ENCODE results near the gene ADCK2. TPM values are rescaled to one million over a fixed set of nuclear protein-coding genes. Genes with fewer than 3 reads are reported as not detected.

The ADCK2 gene
- total RNA-seq, 3 donors from 2014 or later (not counting 1 experiment from before 2014, with no cell fraction given), result 12.6 to 20.7 (median 15.8) TPM

DNA sequence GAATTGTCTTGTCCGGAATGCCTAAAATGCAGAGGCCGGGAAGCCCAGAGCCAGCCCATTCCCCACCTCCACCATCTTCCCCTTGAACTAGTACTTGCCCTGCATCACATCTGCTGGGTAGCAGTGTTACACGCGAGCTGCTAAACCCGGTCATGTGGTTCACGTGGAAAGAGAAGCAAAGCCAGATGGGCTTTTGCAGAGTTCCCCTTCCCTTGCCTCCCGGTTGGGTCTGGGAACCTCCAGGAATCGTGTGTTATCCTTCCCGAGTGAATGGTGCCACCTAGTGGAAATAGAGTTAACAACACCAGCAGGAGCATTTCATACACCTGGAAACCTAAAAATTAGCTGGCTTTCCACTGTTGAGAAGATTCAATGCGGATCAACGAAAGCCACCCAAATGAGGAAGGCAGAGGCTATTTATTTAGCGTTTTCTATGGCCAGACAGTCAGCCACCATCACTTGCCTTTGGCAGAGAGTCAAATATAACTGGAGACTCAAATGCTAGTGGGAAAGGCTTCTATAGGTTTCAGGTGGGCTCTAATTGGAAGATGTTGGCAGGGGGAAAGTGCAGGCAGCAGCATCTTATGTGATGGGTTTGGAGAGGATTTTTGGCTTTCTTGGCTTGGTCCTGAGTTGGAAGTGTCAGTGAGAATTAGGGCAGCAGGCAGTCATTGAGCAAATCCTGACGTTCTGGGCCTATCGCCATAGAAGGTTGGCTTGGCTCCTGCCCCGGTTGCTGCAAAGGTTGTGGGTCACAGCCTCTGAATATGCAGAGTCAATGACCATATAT is 19.2 kb upstream of the ADCK2 start:
- no peak overlapping the region for H3K4me3 Mint-ChIP-seq
- H3K36me3 Mint-ChIP-seq, result no peaks in the 10 kb centered on the region

DNA sequence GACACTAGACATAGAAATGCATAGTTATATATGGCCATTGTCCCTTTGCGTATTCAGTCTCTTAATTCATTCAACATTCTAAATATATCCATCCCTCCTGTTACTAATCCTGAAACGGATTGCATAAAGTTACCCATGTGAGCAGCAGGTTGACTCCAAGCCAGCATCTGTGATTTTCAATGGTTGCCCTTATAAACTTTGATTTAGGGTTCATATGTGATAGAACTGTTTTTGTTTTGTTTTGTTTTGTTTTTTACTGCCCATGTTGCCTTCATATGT is 18.7 kb upstream of the ADCK2 start:
- H3K4me1 ChIP-seq (ENCODE audit: control insufficient read depth, insufficient read depth, low read length), result peaks cover 14% of the 10 kb centered on the region
- no peaks in the 10 kb centered on the region for H3K36me3 ChIP-seq (ENCODE audit: control insufficient read depth, insufficient read depth, low read length)
- TF ChIP-seq, protein P1, sequence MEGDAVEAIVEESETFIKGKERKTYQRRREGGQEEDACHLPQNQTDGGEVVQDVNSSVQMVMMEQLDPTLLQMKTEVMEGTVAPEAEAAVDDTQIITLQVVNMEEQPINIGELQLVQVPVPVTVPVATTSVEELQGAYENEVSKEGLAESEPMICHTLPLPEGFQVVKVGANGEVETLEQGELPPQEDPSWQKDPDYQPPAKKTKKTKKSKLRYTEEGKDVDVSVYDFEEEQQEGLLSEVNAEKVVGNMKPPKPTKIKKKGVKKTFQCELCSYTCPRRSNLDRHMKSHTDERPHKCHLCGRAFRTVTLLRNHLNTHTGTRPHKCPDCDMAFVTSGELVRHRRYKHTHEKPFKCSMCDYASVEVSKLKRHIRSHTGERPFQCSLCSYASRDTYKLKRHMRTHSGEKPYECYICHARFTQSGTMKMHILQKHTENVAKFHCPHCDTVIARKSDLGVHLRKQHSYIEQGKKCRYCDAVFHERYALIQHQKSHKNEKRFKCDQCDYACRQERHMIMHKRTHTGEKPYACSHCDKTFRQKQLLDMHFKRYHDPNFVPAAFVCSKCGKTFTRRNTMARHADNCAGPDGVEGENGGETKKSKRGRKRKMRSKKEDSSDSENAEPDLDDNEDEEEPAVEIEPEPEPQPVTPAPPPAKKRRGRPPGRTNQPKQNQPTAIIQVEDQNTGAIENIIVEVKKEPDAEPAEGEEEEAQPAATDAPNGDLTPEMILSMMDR (IDR thresholded peaks at IDR 0.05), result no peak
- ATAC-seq, result no peak
- H3K9me3 ChIP-seq (ENCODE audit: control insufficient read depth, insufficient read depth, low read length), result no peaks in the 10 kb centered on the region
- no peak overlapping the region for H3K4me3 ChIP-seq (ENCODE audit: low read length)
- intact Hi-C loops (cut with micrococcal nuclease), result loop anchor here (10.0 kb wide), 1 partner anchor 139 kb away; no protein-coding TSS in a partner anchor
- H3K4me1 Mint-ChIP-seq, result peaks cover 25 to 30% of the 10 kb centered on the region in 2 donors
- H3K36me3 Mint-ChIP-seq, result no peaks in the 10 kb centered on the region
- no peak for DNase-seq
- H3K27me3 ChIP-seq (ENCODE audit: control insufficient read depth, insufficient read depth, low read length), result no peaks in the 10 kb centered on the region
- peaks cover 0 to 14% of the 10 kb centered on the region in 2 donors for H3K27me3 Mint-ChIP-seq (ENCODE audit: low read depth in 2 of 2)
- 91% methylated on average over 2 of the region's 2 CpGs for WGBS (ENCODE audit: insufficient coverage)
- no peak overlapping the region for H3K27ac ChIP-seq (ENCODE audit: low read length)
- no peaks in the 10 kb centered on the region for H3K9me3 Mint-ChIP-seq
- no peak overlapping the region for H3K4me3 Mint-ChIP-seq
- H3K27ac Mint-ChIP-seq, result peak overlapping the region in 1 of 2 donors; percentile 17

More for the DNA sequence above, 19.2 kb upstream of the ADCK2 start:
- H3K4me1 Mint-ChIP-seq, result peaks cover 25 to 30% of the 10 kb centered on the region in 2 donors
- 31% methylated on average over 15 of the region's 15 CpGs for WGBS (ENCODE audit: insufficient coverage)
- H3K9me3 Mint-ChIP-seq, result no peaks in the 10 kb centered on the region
- Histone ChIP-seq H3K27me3 (ENCODE audit: control insufficient read depth, insufficient read depth, low read length) (no peaks in the 10 kb centered on the region), H3K36me3 (ENCODE audit: control insufficient read depth, insufficient read depth, low read length) (no peaks in the 10 kb centered on the region), H3K4me3 (ENCODE audit: low read length) (no peak overlapping the region), H3K9me3 (ENCODE audit: control insufficient read depth, insufficient read depth, low read length) (no peaks in the 10 kb centered on the region), H3K27ac (ENCODE audit: low read length) (no peak overlapping the region), H3K4me1 (ENCODE audit: control insufficient read depth, insufficient read depth, low read length) (peaks cover 14% of the 10 kb centered on the region)
- no peak overlapping the region for H3K27ac Mint-ChIP-seq
- ATAC-seq, result peak in 2 of 3 donors; percentile 51 to 54
- TF ChIP-seq, protein P1 (IDR thresholded peaks at IDR 0.05), result peak; percentile 90
- H3K27me3 Mint-ChIP-seq (ENCODE audit: low read depth in 2 of 2), result peaks cover 0 to 14% of the 10 kb centered on the region in 2 donors
- intact Hi-C loops (cut with micrococcal nuclease), result loop anchor here (1.0 to 10.0 kb wide), 2 partner anchors 139 to 178 kb away; no protein-coding TSS in a partner anchor
- peak in 1 of 2 donors; percentile 72 for DNase-seq

DNA sequence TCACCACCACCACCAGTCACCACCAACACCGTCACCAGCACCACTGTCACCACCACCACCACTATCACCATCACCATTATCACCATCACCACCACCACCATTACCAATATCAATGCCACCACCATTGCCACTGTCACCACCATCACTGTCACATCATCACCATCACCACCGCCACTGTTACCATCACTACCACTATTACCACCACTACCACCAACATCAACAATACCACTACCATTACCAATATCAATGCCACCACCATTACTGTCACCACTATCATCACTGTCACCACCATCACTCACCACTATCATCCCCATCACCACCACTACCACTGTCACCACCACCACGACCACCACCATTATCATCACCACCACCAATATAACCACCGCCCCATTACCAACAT is 18.1 kb upstream of the ADCK2 start:
- peaks cover 0 to 11% of the 10 kb centered on the region in 2 donors for H3K27me3 Mint-ChIP-seq (ENCODE audit: low read depth in 2 of 2)
- WGBS (ENCODE audit: insufficient coverage), result 80% methylated on average over 4 of the region's 4 CpGs
- H3K4me3 Mint-ChIP-seq, result no peak overlapping the region
- Histone ChIP-seq H3K27ac (ENCODE audit: low read length) (no peak overlapping the region), H3K36me3 (ENCODE audit: control insufficient read depth, insufficient read depth, low read length) (no peaks in the 10 kb centered on the region), H3K27me3 (ENCODE audit: control insufficient read depth, insufficient read depth, low read length) (no peaks in the 10 kb centered on the region), H3K4me3 (ENCODE audit: low read length) (no peak overlapping the region), H3K9me3 (ENCODE audit: control insufficient read depth, insufficient read depth, low read length) (no peaks in the 10 kb centered on the region), H3K4me1 (ENCODE audit: control insufficient read depth, insufficient read depth, low read length) (peaks cover 14% of the 10 kb centered on the region)
- peaks cover 25 to 30% of the 10 kb centered on the region in 2 donors for H3K4me1 Mint-ChIP-seq
- H3K27ac Mint-ChIP-seq, result peak overlapping the region in 1 of 2 donors; percentile 17
- no peaks in the 10 kb centered on the region for H3K36me3 Mint-ChIP-seq
- TF ChIP-seq, protein P1 (IDR thresholded peaks at IDR 0.05), result no peak
- intact Hi-C loops (cut with micrococcal nuclease), result loop anchor here (10.0 kb wide), 1 partner anchor 140 kb away; no protein-coding TSS in a partner anchor
- DNase-seq (no peak), ATAC-seq (no peak)
- no peaks in the 10 kb centered on the region for H3K9me3 Mint-ChIP-seq
